GM12878 (cell line): ENCODE data around the gene TMCC3. TPM values are rescaled to one million over a fixed set of nuclear protein-coding genes. Genes with fewer than 3 reads are reported as not detected.

Experiments used
- ATAC-seq: fragments of 200-7000 bp; cut with Tn5 transposase; 3 replicates; pipeline ENCODE4 v1.9.1; 2020; ENCODE audit warnings: mild to moderate bottlenecking, moderate library complexity
- BruUV-seq: library from RNA; stranded (reverse); fragments of 400-500 nt; replicated peaks from 2 replicates; lab custom pipeline; 2021; lab: Mats Ljungman, UMichigan
- CTCF ChIA-PET: fragments of 300-600 bp; sonication (Branson Sonifier 250); formaldehyde crosslinking; extraction: SDS; loops from one replicate; lab custom pipeline; 2021; ENCODE audit warnings: inconsistent platforms; lab: Yijun Ruan, JAX
- POLR2A ChIA-PET: fragments of 350-600 bp; formaldehyde crosslinking; extraction: SDS; loops from one replicate; lab custom pipeline; 2021; ENCODE audit warnings: inconsistent platforms; lab: Charles Lee
- RAD21 ChIA-PET: fragments of 300-600 bp; sonication (Branson Sonifier 250); formaldehyde crosslinking; loops from one replicate; lab custom pipeline; 2023; ENCODE audit warnings: antibody characterized with exemption; ENCODE audit not compliant: unreplicated experiment; lab: Charles Lee
- SMC1A ChIA-PET: fragments of 300-600 bp; sonication (Branson Sonifier 250); formaldehyde crosslinking; loops from one replicate; lab custom pipeline; 2023; ENCODE audit not compliant: unreplicated experiment, uncharacterized antibody; lab: Charles Lee
- DNase-seq: peaks from one replicate; pipeline ENCODE4 v3.0.0-alpha.2; 2011; ENCODE audit warnings: low read depth, low spot score
- FAIRE-seq: peaks from 3 replicates; lab custom pipeline; 2011; peaks lifted over from hg19 to GRCh38; lab: Jason Lieb, UNC
- H2AFZ ChIP-seq: 2 replicates; pipeline ENCODE4 v1.6.0; 2011; ENCODE audit warnings: low read depth, low read length, control low read depth; ENCODE audit not compliant: control insufficient read depth
- H3K27ac ChIP-seq: 2 replicates; pipeline ENCODE4 v1.5.1; 2011; ENCODE audit warnings: control low read depth; ENCODE audit not compliant: control insufficient read depth, insufficient read depth
- H3K27me3 ChIP-seq, 2 experiments: replicated peaks in 1 of 2; 2 replicates each; pipeline versions ENCODE4 v1.6.0 to v1.6.1; 2011; ENCODE audit warnings: low read length in 1 of 2; ENCODE audit not compliant: control insufficient read depth in 2 of 2, insufficient read depth in 2 of 2
- H3K36me3 ChIP-seq, 2 experiments: 2 replicates each; pipeline ENCODE4 v1.5.1; 2011; ENCODE audit warnings: low read length in 1 of 2; ENCODE audit not compliant: control insufficient read depth in 2 of 2, insufficient read depth in 2 of 2
- H3K4me1 ChIP-seq: 2 replicates; pipeline ENCODE4 v1.6.1; 2011; ENCODE audit warnings: mild to moderate bottlenecking, low read length, moderate library complexity, mixed read lengths; ENCODE audit not compliant: control insufficient read depth, insufficient read depth
- H3K4me2 ChIP-seq: 2 replicates; pipeline ENCODE4 v1.6.0; 2011; ENCODE audit warnings: control low read depth; ENCODE audit not compliant: control insufficient read depth, insufficient read depth
- H3K4me3 ChIP-seq: fragments of 200-600 bp; sonication (generic); 2 replicates; pipeline ENCODE4 v1.5.1; 2016
- H3K79me2 ChIP-seq: 2 replicates; pipeline ENCODE4 v1.6.0; 2011; ENCODE audit warnings: low read length; ENCODE audit not compliant: control insufficient read depth, insufficient read depth
- H3K9ac ChIP-seq: 2 replicates; pipeline ENCODE4 v1.8.0; 2011; ENCODE audit warnings: low read length, control low read depth, mixed read lengths; ENCODE audit not compliant: control insufficient read depth, insufficient read depth
- H3K9me3 ChIP-seq: replicated peaks from 3 replicates; pipeline ENCODE4 v1.5.1; 2011; ENCODE audit warnings: mild to moderate bottlenecking, low read length; ENCODE audit not compliant: control insufficient read depth, insufficient read depth
- H4K20me1 ChIP-seq: 2 replicates; pipeline ENCODE4 v1.6.0; 2011; ENCODE audit not compliant: control insufficient read depth, insufficient read depth
- ATF7 ChIP-seq: fragments of 450-650 bp; IDR thresholded peaks from 2 replicates; pipeline ENCODE4 v1.6.1; 2016; ENCODE audit warnings: low read depth, mild to moderate bottlenecking
- CHD1 ChIP-seq: IDR thresholded peaks from 2 replicates; pipeline ENCODE4 v1.6.1; 2012; ENCODE audit warnings: low read depth, low read length, improper control_type of control experiment
- NRF1 ChIP-seq: conservative IDR thresholded peaks from 2 replicates; pipeline ENCODE4 v1.6.1; 2011; ENCODE audit warnings: mild to moderate bottlenecking, low read depth, low read length, improper control_type of control experiment
- WGBS: methylation state at CpG from one replicate; pipeline ENCODE4 v1.1.6; 2016; ENCODE audit warnings: low lambda C conversion rate; ENCODE audit not compliant: insufficient replicate concordance, insufficient coverage; ENCODE audit errors: missing lambda C conversion rate; 5-methylcytosine and 5-hydroxymethylcytosine counted together
- in situ Hi-C: fragments of 300-500 bp; cut with MboI; formaldehyde crosslinking; loops from 9 replicates; pipeline ENCODE4 v1.14.3; 2018; ENCODE audit warnings: mixed read lengths
- intact Hi-C: fragments of 100-400 bp; cut with micrococcal nuclease; formaldehyde crosslinking; loops from one replicate; pipeline ENCODE4 v1.14.2; 2022; ENCODE audit not compliant: unreplicated experiment
- polyA plus RNA-seq, 11 experiments: library from polyadenylated mRNA; depleted of rRNA in 4 of 11; unstranded in 6 of 11; stranded (reverse) in 5 of 11; fragments of >200 nt; fragmentation: Nextera tagmentation in 4 of 11; fragmentation: Illumina TruSeq in 1 of 11; extraction: Ambion mirVana in 4 of 11; extraction: Trizol in 1 of 11; gene quantifications; 1 replicate in 1 of 11; 2 replicates in 10 of 11; pipeline versions ENCODE4 v1.2.1 to v1.2.3, GENCODE V29; 2011 to 2016; ENCODE audit warnings: inconsistent platforms in 2 of 11, missing spikeins in 2 of 11, low read depth in 1 of 11
- total RNA-seq, 4 experiments: library from RNA; depleted of rRNA in 3 of 4; stranded (reverse); fragments of >200 nt in 3 of 4; fragmentation: Illumina TruSeq in 1 of 4; extraction: Trizol in 1 of 4; gene quantifications; 2 replicates each; pipeline versions ENCODE4 v1.2.1 to v1.2.3, GENCODE V29; 2013 to 2021
- TF ChIP-seq, protein P1 (sequence below): IDR thresholded peaks from 2 replicates; pipeline ENCODE4 v1.6.1; 2012; ENCODE audit warnings: low read depth, low read length, improper control_type of control experiment
- TF ChIP-seq, protein P2 (sequence below): fragments of 450-650 bp; IDR thresholded peaks from 2 replicates; pipeline ENCODE4 v1.6.1; 2016; ENCODE audit warnings: mild to moderate bottlenecking, moderate library complexity, borderline replicate concordance

The TMCC3 gene
- total and polyA plus RNA-seq, 10 of the 15 experiments (the other 5 are each of a cell fraction or from before 2014, with no cell fraction given): 5.8 to 29.8 (median 12.6) TPM

DNA sequence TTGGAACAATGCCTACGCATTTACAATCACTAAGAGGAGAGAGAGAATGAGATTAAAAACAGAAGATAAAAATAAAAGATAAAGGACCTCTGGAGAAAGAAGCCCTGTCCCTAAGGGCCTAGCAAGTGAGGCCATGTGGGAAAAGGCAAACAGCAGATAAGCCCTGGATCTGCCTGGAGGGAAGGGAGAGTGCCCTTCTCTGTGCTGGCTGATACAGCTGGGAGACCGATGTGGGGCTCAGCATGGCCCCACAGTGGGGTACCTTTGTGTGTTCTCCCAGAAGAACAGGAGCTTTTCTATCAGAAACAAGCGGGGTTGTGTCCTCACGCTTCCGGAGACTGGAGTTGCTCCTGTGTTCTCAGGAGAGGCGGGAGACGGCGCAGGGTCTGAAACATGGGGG is 59.9 kb downstream of the TMCC3 start (continued):
- TF ChIP-seq, protein P1, sequence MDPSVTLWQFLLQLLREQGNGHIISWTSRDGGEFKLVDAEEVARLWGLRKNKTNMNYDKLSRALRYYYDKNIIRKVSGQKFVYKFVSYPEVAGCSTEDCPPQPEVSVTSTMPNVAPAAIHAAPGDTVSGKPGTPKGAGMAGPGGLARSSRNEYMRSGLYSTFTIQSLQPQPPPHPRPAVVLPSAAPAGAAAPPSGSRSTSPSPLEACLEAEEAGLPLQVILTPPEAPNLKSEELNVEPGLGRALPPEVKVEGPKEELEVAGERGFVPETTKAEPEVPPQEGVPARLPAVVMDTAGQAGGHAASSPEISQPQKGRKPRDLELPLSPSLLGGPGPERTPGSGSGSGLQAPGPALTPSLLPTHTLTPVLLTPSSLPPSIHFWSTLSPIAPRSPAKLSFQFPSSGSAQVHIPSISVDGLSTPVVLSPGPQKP: no peak

DNA sequence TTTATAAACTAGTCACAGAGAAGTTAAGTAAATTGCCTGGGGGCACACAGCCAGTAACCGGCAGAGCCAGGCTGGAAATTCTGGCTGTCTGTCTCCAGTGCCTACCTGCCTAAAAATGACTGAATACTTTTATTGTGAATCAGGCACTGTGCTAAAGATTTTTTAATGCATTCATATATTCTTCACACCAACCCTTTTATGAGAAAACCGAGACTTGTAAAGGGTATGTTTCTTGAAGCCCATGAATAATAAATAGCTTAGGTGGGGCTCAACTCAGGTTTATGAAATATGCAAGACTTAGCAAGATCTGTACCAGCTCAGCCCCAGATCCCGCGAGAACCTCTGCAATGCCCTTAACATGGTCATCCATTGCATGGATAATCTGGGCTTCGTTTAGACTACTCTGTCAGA is 60.8 kb downstream of the TMCC3 start:
- Histone ChIP-seq H2AFZ (no peak overlapping the region), H3K27me3 (no peaks in the 10 kb centered on the region), H4K20me1 (no peaks in the 10 kb centered on the region), H3K9ac (no peak overlapping the region), H3K4me2 (no peak overlapping the region), H3K79me2 (no peaks in the 10 kb centered on the region), H3K9me3 (no peaks in the 10 kb centered on the region), H3K4me1 (no peaks in the 10 kb centered on the region), H3K27ac (no peak overlapping the region), H3K4me3 (no peak overlapping the region), H3K36me3 (peaks cover 0 to 4% of the 10 kb centered on the region in 2 experiments; a peak in 1 of 4 replicates)
- BruUV-seq: no TSS peak
- TF ChIP-seq, protein P2, sequence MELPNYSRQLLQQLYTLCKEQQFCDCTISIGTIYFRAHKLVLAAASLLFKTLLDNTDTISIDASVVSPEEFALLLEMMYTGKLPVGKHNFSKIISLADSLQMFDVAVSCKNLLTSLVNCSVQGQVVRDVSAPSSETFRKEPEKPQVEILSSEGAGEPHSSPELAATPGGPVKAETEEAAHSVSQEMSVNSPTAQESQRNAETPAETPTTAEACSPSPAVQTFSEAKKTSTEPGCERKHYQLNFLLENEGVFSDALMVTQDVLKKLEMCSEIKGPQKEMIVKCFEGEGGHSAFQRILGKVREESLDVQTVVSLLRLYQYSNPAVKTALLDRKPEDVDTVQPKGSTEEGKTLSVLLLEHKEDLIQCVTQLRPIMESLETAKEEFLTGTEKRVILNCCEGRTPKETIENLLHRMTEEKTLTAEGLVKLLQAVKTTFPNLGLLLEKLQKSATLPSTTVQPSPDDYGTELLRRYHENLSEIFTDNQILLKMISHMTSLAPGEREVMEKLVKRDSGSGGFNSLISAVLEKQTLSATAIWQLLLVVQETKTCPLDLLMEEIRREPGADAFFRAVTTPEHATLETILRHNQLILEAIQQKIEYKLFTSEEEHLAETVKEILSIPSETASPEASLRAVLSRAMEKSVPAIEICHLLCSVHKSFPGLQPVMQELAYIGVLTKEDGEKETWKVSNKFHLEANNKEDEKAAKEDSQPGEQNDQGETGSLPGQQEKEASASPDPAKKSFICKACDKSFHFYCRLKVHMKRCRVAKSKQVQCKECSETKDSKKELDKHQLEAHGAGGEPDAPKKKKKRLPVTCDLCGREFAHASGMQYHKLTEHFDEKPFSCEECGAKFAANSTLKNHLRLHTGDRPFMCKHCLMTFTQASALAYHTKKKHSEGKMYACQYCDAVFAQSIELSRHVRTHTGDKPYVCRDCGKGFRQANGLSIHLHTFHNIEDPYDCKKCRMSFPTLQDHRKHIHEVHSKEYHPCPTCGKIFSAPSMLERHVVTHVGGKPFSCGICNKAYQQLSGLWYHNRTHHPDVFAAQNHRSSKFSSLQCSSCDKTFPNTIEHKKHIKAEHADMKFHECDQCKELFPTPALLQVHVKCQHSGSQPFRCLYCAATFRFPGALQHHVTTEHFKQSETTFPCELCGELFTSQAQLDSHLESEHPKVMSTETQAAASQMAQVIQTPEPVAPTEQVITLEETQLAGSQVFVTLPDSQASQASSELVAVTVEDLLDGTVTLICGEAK: no peak
- TF ChIP-seq NRF1: no peak
- TF ChIP-seq CHD1: no peak
- TF ChIP-seq ATF7: no peak
- intact Hi-C loops: no loop called here
- WGBS: 92% methylated on average over 5 of the region's 5 CpGs
- ChIA-PET RAD21 (no interaction called here), SMC1A (interaction anchor here (0.9 to 1.2 kb wide), 2 partner anchors 10 to 12 kb away, joined by 3 read pairs; no protein-coding TSS in a partner anchor), POLR2A (interaction anchor here (0.5 to 0.6 kb wide), 3 partner anchors 9 to 34 kb away, joined by 3 to 4 read pairs (median 4); no protein-coding TSS in a partner anchor), CTCF (interaction anchor here (0.6 to 1.6 kb wide), 2 partner anchors 183 to 285 kb away, joined by 4 to 6 read pairs; no protein-coding TSS in a partner anchor)
- no peak for DNase-seq
- FAIRE-seq: no peak
- in situ Hi-C loops: no loop called here
- no peak for ATAC-seq
